Transverse colon (tissue), 4 donors: ENCODE results near the gene HTRA3.

ENCODE experiments used
- EP300 ChIP-seq: sonication (generic); formaldehyde crosslinking; IDR thresholded peaks from one replicate; pipeline ENCODE4 v1.6.1; 2017; ENCODE audit warnings: antibody characterized with exemption, low read depth
- POLR2AphosphoS5 ChIP-seq, 3 donors: sonication (generic); formaldehyde crosslinking; IDR thresholded peaks; one replicate each; pipeline ENCODE4 v1.6.1; 2016; ENCODE audit warnings: antibody characterized with exemption in 3 of 3
- TF ChIP-seq, protein P1 (sequence below), 5 experiments: fragments of 200-600 bp in 3 of 5; fragments of 450-650 bp in 2 of 5; sonication (generic) in 3 of 5; IDR thresholded peaks; 1 replicate in 2 of 5; 2 replicates in 3 of 5; pipeline ENCODE4 v1.5.1; 2016 to 2017; ENCODE audit warnings: antibody characterized with exemption in 5 of 5, inconsistent platforms in 3 of 5, mild to moderate bottlenecking in 2 of 5, moderate library complexity in 1 of 5

DNA sequence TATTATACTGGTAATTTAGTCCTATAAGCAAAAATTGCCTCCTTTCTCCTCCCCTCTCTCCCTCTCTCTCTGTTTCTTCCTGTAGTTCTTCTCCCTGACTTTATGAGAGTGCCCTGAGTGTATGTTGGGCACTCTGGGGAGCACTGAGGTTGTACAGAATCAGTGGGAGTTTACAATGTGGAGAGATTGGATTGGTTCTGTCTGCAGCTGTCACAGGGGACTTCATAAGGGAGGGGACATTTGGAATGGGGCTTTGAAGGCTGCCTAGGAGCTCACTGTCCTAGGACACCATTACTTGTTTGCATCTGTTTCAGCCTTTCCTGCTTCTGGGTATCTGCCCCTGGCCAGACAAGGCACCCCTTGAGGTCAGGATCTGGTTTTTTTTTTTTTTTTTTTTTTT, 47.6 kb upstream of the HTRA3 start:
- TF ChIP-seq, protein P1, sequence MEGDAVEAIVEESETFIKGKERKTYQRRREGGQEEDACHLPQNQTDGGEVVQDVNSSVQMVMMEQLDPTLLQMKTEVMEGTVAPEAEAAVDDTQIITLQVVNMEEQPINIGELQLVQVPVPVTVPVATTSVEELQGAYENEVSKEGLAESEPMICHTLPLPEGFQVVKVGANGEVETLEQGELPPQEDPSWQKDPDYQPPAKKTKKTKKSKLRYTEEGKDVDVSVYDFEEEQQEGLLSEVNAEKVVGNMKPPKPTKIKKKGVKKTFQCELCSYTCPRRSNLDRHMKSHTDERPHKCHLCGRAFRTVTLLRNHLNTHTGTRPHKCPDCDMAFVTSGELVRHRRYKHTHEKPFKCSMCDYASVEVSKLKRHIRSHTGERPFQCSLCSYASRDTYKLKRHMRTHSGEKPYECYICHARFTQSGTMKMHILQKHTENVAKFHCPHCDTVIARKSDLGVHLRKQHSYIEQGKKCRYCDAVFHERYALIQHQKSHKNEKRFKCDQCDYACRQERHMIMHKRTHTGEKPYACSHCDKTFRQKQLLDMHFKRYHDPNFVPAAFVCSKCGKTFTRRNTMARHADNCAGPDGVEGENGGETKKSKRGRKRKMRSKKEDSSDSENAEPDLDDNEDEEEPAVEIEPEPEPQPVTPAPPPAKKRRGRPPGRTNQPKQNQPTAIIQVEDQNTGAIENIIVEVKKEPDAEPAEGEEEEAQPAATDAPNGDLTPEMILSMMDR (IDR thresholded peaks at IDR 0.05), result no peak
- TF ChIP-seq EP300, result no peak
- TF ChIP-seq POLR2AphosphoS5 (IDR thresholded peaks at IDR 0.05), result no peak
